ENCODE measurements around the gene ANKS1A.

The ANKS1A gene

DNA sequence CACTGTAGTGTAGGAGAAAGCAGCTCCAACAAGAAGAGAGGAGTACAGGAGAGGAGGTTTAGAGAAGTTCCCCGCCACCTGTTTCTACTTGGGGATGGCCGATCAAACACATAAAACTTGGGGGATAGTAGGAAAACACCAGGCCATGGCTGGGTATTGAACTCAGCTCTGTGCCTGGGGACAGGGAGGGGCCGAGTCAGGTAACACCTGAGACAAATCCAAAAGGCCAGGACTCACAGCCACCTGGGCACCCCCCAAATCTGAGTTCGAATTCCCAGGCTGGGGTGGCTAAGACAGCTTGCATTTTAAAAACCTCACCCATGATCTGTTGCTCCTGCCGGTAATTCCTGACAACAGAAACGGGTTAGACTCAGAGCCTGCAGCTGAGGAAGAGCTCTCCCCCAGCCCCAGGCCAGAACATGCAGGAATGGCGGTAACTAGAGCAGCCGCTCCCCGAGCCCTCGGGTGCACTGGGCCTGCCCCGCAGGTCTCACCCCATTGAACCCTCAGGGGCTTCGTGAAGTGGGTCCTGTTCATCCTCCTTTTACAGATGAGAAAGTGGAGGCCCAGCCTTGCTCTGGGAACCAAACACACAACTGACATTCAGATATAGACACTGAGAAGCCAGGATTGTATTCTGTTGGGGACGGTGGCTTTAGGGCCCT is 191.1 kb downstream of the ANKS1A start:
- no peak for ATAC-seq
- Mint-ChIP-seq H3K36me3 (no peaks in the 10 kb centered on the region), H3K4me3 (no peak overlapping the region), H3K4me1 (no peaks in the 10 kb centered on the region), H3K9me3 (no peaks in the 10 kb centered on the region), H3K27ac (no peak overlapping the region)
- DNase-seq (ENCODE audit: low spot score in 2 of 2): no peak

DNA sequence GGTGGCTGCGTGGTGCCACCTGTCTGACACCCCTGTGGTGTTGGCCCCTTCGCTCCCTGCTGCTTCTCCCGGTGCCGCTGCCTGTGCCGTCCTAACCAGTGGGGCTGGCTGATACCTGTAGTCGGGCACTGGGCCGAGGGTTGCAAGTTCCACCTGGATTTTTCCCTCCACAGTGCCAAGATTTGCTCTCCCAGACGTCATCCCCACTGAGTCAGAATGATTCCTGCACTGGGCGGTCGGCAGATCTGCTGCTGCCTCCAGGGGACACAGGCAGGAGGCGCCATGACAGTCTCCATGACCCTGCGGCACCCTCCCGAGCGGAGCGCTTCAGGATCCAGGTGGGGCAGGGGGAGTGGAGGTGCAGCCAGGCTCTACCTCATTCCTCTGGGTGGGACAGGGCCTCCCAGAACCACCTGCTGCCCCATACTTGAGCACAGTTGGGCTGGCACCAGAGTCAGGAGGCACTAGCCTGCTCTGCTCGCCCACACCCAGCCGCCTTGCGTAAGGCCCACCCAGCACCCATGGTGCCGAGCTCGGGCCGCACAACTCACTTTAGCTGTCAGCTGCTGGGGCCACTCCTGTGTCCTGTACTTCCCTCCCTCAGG is 191.9 kb downstream of the ANKS1A start:
- no peaks in the 10 kb centered on the region for H3K36me3 Mint-ChIP-seq
- ATAC-seq: no peak
- H3K27ac Mint-ChIP-seq: no peak overlapping the region
- H3K4me1 Mint-ChIP-seq: no peaks in the 10 kb centered on the region
- DNase-seq (ENCODE audit: low spot score in 2 of 2): no peak
- no peaks in the 10 kb centered on the region for H3K9me3 Mint-ChIP-seq
- no peak overlapping the region for H3K4me3 Mint-ChIP-seq

DNA sequence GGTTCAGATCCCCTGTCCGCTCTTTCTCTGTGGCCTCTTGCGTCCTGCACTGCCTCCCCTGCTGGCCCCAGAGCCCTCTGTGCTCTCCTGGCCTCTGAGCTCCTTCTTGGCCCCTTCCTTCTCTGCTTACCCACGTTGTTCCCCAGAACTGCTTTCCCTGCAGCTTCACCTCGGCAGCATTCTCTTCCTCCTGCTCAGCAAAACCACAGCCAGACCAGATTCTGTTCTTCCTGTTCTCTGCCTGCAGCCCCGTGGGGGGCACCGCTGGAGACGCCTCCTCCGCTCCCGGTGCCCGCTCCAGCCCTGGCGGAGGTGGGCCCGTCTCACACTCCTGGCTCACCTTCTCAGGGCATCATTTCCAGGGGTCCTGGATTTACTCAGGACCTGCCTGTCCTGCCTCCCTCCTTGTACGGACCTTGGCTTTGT is 192.4 kb downstream of the ANKS1A start:
- no peaks in the 10 kb centered on the region for H3K36me3 Mint-ChIP-seq
- ATAC-seq (no peak), DNase-seq (ENCODE audit: low spot score in 2 of 2) (no peak)
- H3K4me1 Mint-ChIP-seq: no peaks in the 10 kb centered on the region
- H3K9me3 Mint-ChIP-seq: no peaks in the 10 kb centered on the region
- no peak overlapping the region for H3K27ac Mint-ChIP-seq
- H3K4me3 Mint-ChIP-seq: no peak overlapping the region

DNA sequence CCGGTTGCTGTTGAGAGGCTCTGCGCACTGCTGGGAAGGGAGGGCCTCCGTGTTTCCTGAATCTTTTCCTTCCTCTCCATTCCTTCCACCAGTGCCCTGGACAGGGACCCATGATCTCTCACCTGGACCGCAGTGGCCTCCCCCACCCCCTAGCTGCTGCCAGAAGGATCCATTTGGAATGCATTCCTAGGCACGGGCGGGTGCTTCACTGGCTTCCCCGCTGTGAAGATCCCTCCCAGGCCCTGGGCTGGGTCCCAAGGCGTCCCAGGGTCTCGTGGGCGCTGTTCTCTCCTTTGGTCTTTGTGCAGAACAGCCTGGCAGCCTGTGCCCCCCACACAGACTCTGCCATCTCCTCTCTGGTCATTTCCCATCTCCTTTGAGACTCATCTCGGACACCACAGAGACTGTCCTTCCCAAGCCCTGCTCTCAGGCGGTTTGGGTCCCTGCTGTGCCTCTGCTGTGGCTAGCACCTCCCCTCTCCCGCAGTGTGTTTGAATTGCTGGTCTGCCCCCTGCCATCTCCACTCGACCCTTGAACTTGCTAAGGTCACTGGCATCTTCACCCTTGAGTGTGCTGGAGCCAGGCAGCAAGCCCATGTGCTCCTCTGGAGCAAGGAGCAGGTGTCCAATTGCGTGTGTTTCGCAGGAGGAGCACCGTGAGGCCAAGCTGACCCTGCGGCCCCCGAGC is 193.1 kb downstream of the ANKS1A start:
- DNase-seq (ENCODE audit: low spot score in 2 of 2): no peak
- Mint-ChIP-seq H3K9me3 (no peaks in the 10 kb centered on the region), H3K4me1 (no peaks in the 10 kb centered on the region), H3K36me3 (no peaks in the 10 kb centered on the region), H3K27ac (peak overlapping the region; percentile 64), H3K4me3 (no peak overlapping the region)
- ATAC-seq: no peak

DNA sequence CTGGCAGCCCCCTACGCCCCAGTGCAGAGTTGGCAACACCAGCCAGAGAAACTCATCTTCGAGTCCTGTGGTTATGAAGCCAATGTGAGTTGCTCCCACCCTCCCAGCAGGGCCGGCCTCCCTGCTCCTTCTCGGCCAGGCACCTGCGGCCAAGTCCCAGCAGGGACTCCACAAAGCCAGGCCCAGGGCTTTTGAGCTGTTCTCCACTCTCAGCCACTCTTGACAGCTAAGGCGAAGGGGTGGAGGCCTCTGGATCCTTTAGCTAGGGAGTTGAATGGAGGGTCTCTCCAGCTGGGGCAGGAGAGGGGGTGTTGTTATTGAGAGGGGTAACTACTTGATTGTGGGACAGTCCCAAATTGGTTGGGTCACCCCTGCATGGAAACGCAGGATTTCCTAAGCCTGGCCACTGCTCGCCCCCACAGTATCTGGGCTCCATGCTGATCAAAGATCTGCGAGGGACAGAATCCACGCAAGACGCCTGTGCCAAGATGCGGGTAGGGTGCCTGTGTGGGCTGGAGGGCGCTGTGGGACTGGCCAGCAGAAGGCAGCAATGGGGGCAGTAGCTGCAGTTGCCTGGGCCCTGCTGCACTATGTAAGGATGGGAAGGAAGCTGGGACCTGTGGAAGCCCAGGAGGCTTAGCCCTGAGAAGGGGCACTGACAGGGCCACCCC is 193.8 kb downstream of the ANKS1A start:
- no peak overlapping the region for H3K4me3 Mint-ChIP-seq
- ATAC-seq (no peak), DNase-seq (ENCODE audit: low spot score in 2 of 2) (no peak)
- H3K9me3 Mint-ChIP-seq: no peaks in the 10 kb centered on the region
- peak overlapping the region; percentile 64 for H3K27ac Mint-ChIP-seq
- no peaks in the 10 kb centered on the region for H3K36me3 Mint-ChIP-seq
- no peaks in the 10 kb centered on the region for H3K4me1 Mint-ChIP-seq

DNA sequence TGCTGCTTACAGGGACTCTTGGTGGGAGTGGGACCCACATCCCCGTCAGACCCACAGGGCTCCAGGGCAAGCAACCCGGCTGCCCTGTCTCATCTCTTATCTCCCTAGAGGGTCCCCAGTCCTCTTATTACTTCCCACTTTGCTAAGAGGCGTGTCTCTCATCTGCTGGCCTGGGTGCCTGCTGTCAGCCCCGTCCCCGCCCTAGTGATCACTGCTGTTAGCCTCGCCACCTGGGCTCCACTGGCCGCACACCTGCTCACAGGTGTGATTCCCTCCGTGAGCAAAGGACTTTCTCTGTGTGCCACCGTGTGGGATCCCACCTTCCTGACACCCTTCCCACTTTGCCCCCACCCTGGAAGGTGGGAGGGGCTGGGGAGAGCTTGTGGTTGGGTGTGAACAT is 194.5 kb downstream of the ANKS1A start:
- Mint-ChIP-seq H3K9me3 (no peaks in the 10 kb centered on the region), H3K4me3 (no peak overlapping the region), H3K36me3 (peaks cover 2% of the 10 kb centered on the region), H3K27ac (no peak overlapping the region), H3K4me1 (no peaks in the 10 kb centered on the region)
- ATAC-seq: no peak
- DNase-seq (ENCODE audit: low spot score in 2 of 2): no peak

DNA sequence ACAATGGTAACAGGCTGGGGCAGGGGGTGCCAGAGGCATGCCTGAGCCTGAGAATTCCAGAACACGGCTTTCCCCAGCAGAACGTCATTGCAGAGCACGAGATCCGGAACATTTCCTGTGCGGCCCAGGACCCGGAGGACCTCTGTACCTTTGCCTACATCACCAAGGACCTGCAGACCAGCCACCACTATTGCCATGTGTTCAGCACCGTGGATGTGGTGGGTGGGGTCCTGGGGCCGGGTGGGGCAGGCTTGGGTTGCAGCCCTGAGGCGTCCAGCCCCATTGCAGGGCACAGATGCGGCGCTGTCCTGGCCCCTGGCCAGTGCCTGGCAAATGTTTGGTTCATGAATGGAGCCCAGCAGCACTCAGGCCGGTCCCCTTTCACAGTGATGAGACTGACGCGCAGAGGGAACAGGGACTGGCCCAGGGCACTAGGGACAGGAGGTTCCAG is 195.0 kb downstream of the ANKS1A start:
- H3K4me1 Mint-ChIP-seq: no peaks in the 10 kb centered on the region
- ATAC-seq (no peak), DNase-seq (ENCODE audit: low spot score in 2 of 2) (no peak)
- H3K36me3 Mint-ChIP-seq: peaks cover 7% of the 10 kb centered on the region
- no peaks in the 10 kb centered on the region for H3K9me3 Mint-ChIP-seq
- H3K27ac Mint-ChIP-seq: no peak overlapping the region
- H3K4me3 Mint-ChIP-seq: no peak overlapping the region

DNA sequence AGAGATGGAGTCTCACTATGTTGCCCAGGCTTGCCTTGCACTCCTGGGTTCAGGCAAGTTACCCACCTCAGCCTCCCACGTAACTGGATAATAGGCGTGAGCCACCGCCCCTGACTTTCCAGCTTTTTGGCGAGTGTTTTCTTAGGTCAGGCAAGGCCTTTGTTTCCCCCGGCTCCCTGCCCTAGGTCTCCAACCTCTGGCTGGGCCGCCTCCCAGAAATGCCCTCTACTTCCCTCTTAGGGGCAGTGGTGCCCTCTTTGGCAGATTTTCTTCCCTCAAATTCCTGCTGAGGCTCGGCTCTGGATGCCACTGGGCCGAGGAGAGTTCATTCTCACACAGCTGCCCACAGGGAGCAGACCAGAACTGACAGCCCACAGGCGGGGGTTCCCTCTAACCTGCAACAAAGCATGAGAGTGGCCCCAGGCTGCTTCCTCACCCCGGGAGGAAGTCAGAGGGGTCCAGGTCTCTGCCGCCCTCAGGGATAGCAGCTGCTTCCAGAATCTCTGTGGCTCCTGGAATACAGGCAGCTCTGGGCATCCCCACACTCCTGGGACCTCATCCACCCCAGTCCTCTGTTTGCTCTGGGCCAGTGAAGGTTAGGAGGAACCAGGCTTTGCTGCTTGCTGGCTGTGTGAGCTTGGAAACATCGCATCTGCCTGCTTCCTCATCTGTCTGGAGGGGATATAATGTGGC is 195.6 kb downstream of the ANKS1A start:
- H3K4me3 Mint-ChIP-seq: no peak overlapping the region
- H3K36me3 Mint-ChIP-seq: peaks cover 7% of the 10 kb centered on the region
- no peaks in the 10 kb centered on the region for H3K4me1 Mint-ChIP-seq
- ATAC-seq (no peak), DNase-seq (ENCODE audit: low spot score in 2 of 2) (no peak)
- no peaks in the 10 kb centered on the region for H3K9me3 Mint-ChIP-seq
- no peak overlapping the region for H3K27ac Mint-ChIP-seq

DNA sequence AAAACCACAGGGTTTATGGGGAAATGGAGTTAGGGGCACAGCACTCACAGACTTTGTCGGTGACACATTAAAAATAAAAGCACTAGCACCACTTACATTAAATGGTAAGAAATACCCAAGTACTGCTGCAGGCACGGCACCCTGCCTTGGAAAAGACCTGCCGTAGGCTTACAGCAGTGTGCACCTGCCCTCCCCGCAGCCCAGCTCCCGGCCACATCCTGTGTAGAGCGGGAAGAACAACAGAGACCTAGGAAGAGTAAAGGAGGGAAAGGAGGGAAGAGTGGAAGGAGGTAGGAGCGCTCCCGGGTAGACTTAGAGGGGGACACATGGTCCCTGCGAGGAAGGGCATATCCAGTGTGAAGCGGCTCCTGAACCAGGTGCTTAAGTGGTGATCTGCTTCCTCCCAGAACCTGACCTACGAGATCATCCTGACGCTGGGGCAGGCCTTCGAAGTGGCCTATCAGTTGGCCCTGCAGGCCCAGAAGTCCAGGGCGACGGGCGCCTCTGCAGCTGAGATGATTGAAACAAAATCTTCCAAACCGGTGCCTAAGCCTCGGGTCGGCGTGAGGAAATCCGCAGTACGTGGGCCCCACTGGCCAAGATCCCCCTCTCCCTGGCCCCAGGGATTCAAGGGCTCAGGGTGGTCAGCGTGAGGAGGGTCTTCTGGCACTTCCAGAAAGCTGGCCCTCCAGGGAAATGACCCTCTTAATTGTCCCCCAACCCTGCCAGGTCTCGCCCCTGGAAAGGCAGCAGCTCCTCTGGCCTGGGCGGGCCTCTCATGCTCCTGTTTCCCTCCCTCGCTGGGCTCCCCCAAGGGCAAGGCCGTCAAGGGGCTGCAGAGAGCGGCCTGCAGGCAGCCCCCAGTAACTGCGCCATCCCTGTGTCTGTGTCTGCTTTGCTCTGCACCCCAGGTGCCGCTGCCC is 196.6 kb downstream of the ANKS1A start:
- DNase-seq (ENCODE audit: low spot score in 2 of 2) (no peak), ATAC-seq (no peak)
- Mint-ChIP-seq H3K9me3 (no peaks in the 10 kb centered on the region), H3K36me3 (peaks cover 14% of the 10 kb centered on the region), H3K27ac (no peak overlapping the region), H3K4me1 (no peaks in the 10 kb centered on the region), H3K4me3 (no peak overlapping the region)

DNA sequence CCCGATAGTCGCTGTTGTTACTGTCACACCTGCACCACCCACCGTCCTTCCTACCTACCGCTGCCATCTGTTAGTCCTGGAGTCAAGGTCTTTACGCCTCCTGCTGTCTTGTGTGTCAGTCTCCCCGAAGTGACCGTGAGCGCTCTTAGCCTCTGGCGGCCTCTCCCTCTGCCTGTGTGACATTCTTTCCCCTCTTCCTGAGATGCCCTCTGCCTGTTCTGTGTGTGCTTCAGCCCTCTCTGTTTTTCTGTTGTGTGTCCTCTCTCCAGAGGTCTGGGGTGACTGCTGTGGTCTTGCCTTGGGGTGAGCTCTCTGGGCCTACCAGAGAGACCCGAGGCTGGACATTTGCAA is 197.2 kb downstream of the ANKS1A start:
- ATAC-seq (no peak), DNase-seq (ENCODE audit: low spot score in 2 of 2) (no peak)
- H3K4me1 Mint-ChIP-seq: no peaks in the 10 kb centered on the region
- H3K4me3 Mint-ChIP-seq: no peak overlapping the region
- H3K9me3 Mint-ChIP-seq: no peaks in the 10 kb centered on the region
- H3K36me3 Mint-ChIP-seq: peaks cover 14% of the 10 kb centered on the region
- no peak overlapping the region for H3K27ac Mint-ChIP-seq

DNA sequence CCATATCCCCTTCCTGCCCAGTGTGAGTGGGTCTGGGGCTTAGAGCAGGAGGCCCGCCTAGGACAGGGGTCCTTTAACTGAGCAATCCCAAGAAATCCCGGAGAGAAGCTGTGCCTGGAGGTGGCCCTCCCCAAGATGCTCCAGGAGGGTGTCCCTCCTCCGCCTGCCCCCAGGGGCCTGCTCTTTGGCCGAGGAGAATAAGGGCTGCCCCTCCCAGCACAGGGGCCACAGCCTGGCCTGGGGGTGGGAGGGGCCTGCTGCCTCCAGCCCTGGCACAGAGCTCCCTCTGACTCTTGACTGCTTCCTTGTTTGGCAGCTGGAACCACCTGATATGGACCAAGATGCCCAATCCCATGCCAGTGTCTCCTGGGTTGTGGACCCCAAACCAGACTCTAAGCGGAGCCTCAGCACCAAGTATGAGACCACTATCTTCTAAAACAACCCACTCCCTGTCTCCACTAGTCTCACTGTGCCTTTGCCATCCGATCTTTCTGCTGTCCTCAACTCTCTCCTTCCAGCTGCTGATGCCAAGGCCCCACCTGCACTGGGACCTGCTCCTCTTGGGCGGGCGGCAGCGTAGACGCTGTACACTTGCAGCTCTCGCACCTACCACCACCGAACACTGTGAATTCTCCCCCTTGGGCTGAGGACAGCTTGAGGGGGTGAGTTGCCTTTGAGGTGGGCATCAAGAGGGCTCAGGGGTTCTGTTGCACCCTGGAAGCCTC is 197.7 kb downstream of the ANKS1A start:
- H3K27ac Mint-ChIP-seq: peak overlapping the region; percentile 43
- DNase-seq (ENCODE audit: low spot score in 2 of 2) (no peak), ATAC-seq (no peak)
- no peaks in the 10 kb centered on the region for H3K4me1 Mint-ChIP-seq
- H3K36me3 Mint-ChIP-seq: peaks cover 14% of the 10 kb centered on the region
- H3K4me3 Mint-ChIP-seq: no peak overlapping the region
- H3K9me3 Mint-ChIP-seq: no peaks in the 10 kb centered on the region

DNA sequence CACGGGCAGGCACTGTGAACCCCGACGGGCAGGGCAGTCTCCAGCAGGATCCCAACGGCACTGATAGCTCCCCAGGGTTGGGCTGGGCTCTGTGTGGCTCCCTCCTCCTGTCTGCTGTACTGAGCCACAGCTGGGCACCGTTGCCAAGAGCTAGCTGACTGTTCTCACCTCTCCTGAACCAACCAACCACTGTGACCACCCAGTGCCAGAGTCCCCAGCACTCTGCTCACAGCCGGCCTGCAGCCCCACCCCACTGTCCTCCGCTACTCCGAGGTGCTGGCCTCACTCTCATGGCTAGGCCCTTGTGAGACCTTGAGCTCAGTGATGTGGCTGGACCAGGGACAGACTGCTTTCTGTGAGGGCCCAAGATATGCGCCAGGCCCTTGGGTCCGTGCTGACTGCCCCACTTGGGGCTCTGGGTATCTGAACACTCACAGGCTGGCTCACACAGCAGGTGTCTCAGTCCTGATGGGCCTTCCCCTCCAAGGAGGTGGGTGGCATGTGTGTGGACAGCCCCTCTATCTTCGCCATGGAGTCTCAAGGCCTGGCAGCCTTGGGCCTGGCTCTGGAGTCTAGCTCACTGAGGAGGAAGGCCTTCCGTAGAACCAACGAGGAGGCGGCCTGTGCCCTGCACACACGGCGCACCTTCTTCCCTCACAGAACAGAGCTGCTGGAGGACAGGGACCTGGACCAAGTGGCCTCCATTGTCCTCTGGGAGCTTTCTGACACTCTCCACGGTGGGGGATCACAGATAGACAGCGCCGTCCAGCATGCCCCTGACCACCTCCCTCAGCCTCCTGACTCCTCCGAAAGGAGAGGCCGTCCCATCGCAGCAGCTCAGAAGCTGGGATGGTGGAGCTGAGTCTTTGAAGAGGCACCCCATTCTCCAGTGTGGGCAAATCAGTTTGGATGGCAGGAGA is 198.6 kb downstream of the ANKS1A start:
- Mint-ChIP-seq H3K4me3 (no peak overlapping the region), H3K4me1 (no peaks in the 10 kb centered on the region), H3K36me3 (peaks cover 14% of the 10 kb centered on the region), H3K27ac (peak overlapping the region; percentile 43), H3K9me3 (no peaks in the 10 kb centered on the region)
- DNase-seq (ENCODE audit: low spot score in 2 of 2) (no peak), ATAC-seq (peak; percentile 29)

Measured in stimulated activated effector memory CD8-positive, alpha-beta T cell treated with anti-CD3 and anti-CD28 coated beads, Interleukin-12 subunit alpha, Interleukin-12 subunit beta, amount 100 ng/mL, for 72 hours (primary cell).